Spleen (tissue), 7 donors: ENCODE data around the gene REXO4.

Experiments used
- CTCF ChIP-seq, 11 experiments: fragments of 200-600 bp in 7 of 11; fragments of 450-650 bp in 4 of 11; sonication (generic) in 4 of 11; IDR thresholded peaks in 8 of 11; conservative IDR thresholded peaks in 3 of 11; 1 replicate in 7 of 11; 2 replicates in 4 of 11; pipeline versions ENCODE4 v1.4.0 to v1.8.0; 2016 to 2021; ENCODE audit warnings: antibody characterized with exemption in 11 of 11, inconsistent platforms in 4 of 11, mild to moderate bottlenecking in 1 of 11
- POLR2A ChIP-seq, 3 donors: fragments of 450-650 bp; IDR thresholded peaks; one replicate each; pipeline ENCODE4 v1.5.1; 2017; ENCODE audit warnings: antibody characterized with exemption in 3 of 3, mild to moderate bottlenecking in 1 of 3
- POLR2AphosphoS5 ChIP-seq, 3 donors: sonication (generic); formaldehyde crosslinking; IDR thresholded peaks; one replicate each; pipeline ENCODE4 v1.5.1; 2017; ENCODE audit warnings: antibody characterized with exemption in 3 of 3
- donor health status: DM: no; HTN: no; CAD: no; lungs with moderate emphysema.
- donor health status: DM: no; HTN: no; CAD: no.
- donor health status: DM: no; HTN: no; CAD: no.

DNA sequence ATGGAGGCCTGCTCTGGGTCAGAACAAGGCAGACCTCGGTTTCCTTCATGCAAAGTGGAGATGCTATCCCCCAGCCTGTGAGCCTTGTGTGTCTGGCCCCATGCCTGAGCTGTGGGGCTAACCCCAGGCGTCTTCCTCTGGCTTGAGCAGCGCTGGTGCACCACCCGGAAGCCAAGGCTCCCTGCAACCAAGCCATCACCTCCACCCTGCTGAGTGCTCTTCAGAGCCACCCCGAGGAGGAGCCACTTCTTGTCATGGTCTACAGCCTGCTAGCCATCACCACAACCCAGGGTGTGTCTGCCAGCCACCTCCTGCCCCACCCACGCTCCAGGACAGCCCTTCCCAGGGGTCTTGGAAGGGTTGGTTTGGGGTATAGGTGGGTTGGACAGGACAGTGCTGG lies 16.2 kb downstream of the REXO4 start:
- TF ChIP-seq CTCF (IDR thresholded peaks at IDR 0.05 in 8 of 11, conservative IDR thresholded peaks at IDR 0.05 in 3 of 11) (no peak), POLR2A (IDR thresholded peaks at IDR 0.05) (no peak), POLR2AphosphoS5 (IDR thresholded peaks at IDR 0.05) (peak in 2 of 3 donors; percentile 6 to 55)
